NCI-H226 (cell line): ENCODE measurements around the gene ARHGAP44.

Source experiments
- DNase-seq: peaks from one replicate; pipeline ENCODE4 v3.0.0-alpha.2; 2015

Gene ARHGAP44

DNA sequence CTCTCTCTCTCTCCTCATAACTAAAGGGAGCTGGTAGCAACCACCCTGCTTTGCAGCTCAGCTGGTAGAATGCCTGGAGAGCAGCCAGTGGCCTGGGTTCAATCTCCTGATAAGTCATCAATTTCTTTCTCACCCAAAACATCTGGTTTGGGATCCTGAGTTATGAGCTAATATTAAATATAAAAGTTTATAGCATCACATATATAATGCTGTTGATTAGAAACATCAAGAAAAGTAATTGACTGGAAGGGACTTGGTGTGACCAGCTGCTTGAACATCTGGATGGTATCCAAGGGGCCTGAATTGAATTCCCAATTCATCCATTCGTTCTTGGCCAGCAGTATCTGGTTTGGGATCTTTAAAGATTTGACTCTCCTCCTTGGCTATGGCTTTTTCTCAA, 240.8 kb downstream of the ARHGAP44 start:
- DNase-seq: no peak

DNA sequence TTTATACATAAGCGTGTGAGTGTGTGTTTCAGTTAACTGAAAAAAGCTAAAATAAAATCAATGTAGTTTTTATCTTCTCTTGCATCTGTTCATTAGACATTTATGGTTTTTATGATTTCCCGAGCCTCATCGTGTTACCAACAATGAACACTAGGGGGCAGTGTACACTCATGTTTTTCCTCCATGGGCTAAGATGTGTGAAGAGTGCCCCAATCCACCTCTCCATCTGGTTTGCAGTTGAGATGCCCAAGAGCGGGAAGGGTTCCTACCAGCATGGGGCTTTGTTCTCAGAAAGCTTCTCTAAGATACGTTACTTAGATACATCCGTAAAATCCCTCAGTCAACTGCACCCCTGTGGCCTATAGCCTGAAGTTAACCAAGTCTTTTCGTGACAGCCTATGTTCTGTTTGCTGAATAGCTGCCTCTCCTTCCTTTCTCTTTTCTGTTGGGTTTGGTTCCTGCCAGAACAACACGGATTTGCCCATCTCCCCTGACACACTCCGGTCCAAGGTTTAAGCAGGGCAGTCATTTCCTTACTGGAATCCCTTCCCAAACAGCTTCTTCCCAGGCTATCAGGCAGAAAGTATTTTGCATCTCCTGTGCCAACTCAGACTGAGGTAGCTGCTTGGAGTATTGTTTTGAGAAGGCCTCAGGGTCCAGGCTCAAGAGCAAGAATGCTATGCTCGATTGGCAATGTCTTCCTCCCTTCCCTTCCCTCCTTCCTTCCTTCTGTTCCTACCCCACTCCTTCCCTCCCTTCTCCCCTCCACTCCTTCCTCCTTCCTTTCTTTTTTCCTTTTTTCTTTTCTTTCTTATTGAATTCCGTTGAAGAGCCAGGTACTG, 241.4 kb downstream of the ARHGAP44 start:
- DNase-seq: no peak

DNA sequence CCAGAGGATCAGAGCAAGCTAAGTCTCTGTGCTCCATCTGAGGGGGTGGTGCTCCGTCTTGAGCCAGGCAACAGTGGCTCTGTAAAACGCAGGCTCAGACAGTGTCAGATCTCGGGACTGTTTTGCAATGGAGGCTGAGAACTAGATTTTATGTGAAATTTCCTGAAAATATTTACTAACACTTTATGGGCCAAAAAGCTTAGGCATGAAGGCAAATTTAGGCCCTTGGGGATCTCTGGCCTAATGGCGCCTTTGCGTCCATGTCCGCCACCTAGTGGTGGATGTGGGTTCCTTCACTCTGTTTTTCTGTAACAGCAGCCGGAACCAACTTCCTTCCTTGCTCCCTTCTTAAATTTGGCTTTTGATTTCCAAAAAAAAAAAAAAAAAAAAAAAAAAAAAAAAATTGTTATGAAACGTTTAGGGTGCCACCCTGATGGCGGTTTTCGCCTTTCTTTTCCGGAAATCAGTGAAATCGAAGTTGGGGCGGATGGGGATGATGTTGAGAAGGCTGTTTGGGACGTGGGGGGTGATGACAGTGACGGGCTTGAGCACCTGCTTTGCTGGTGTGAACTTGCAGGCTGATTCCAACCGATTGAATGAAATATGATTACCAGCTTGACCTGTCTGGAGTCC, 242.5 kb downstream of the ARHGAP44 start:
- DNase-seq: peak; percentile 11

DNA sequence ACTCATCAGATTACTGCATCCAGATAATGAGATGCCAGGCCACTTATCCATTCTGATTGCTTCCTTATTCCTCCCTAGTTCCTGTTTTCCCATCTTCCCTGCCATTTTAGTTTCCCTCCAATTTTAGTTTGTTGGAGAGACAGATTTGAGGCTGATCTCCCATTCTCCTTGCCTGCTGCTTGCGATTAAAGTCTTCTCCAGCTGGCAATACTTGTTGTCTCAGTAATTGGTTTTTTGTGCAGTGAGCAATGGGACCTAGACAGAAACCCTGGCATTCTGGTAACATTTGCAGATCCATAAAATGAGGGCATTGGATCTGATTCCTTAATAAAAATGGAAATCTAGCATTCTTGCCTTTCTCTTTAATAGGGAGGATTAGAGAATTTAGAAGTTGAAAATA, 246.1 kb downstream of the ARHGAP44 start:
- no peak for DNase-seq

DNA sequence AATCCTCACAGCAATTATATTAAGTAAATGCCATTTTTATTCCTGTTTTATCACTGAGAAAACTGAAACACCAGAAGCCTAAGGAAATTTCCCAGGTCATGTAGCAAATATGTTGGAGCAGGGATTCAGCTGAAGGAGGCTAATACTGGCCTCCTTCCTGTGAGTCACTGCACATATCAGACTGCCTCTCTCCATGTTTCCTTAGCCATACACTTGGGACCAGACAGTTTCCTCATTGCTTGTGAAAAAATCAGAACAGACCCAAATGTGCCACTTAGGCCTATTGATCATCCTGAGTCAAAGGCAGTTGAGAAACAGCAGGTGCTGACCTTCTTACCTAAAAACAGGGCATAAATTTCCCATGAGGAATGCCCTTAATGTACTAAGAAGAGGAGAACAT, 247.5 kb downstream of the ARHGAP44 start:
- DNase-seq: no peak

DNA sequence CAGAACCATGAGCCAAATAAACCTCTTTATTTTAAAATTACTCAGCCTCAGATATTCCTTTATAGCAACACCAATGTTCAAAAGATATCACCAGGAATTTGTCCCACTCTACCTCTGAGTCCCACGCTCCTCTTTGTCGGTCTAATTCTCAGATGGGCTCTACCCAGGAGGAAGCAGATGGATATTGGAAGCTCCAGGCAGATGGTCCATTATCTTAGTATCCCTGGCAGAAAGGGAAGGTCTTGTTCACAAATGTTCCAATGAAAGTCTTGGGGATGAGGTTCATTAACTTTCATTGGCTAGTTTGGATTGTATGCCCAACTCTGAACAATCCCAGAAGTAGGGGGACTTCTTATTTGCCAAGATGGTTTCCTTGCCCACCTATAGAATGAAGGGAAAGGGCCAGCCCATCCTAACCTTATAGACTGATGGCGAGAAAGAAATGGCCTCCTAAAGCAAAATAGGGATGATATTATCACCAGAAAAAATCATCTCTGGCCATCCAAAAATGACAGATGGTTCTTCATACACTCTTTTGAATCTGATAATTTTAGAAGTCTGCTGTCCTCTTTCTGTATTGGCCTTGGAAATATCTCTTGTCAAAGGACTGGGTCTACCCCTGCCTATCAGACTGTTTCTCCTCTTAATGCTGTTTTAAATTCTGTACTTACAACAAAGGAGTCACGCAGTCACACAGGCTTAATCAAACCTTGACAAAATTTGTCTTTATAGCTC, 249.8 kb downstream of the ARHGAP44 start:
- DNase-seq: no peak
